ENCODE measurements around the gene ZNF81. TPM values are rescaled to one million over a fixed set of nuclear protein-coding genes. Genes with fewer than 3 reads are reported as not detected.

ZNF81 gene
- total RNA-seq, 1 experiment from 2014 or later: 4.4 TPM

DNA sequence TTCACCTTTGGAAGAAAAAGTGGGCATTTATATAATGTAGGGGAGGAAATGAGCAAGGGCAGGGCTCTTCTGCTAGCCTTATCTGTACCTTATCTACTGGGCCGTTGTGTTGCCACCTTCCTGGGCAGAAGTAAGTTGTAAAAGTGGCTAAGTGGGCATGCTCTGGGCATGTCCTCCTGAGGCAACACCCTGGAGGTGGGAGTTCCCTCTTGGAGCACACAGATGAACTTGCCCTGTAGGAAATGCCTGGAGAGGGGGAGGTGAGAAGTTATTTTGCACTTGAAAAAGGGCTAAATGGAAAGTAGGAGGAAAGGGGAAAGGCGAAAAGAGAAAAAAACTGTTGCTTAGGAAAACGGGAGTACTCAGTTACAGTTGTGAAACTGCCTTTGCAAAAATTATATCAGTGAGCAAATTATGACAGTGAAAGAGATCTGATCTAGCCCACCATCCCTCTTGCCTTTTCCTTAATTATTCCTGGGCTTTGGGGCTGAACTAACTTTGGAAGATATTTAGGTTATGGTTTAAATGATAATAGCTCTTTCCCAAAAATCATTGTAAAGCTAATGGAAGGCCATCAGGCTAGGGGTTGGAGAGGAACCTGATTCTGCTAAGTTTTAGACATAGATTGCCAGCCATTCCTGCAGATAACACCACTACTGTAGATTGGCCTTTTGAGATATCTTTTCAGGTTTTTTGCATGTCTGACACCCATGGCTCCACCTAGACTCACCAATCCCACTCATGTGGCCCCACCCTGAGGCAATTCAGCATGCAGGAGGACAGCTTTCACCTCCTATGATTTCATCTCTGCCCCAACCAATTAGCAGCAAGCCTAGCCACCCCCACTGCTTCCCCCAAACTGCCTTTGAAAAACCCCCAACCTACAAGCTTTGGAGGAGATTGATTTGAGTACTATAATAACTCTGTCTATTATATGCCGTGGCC, 20.5 kb upstream of the ZNF81 start:
- H3K4me1 ChIP-seq (ENCODE audit: insufficient read depth, low read length): no peaks in the 10 kb centered on the region
- no TSS peak for BruUV-seq (replicated peaks)
- no peaks in the 10 kb centered on the region for H3K9me2 ChIP-seq (replicated peaks; ENCODE audit: low read length)
- H3F3A ChIP-seq (ENCODE audit: low read length, unreplicated experiment): no peaks in the 10 kb centered on the region
- no peaks in the 10 kb centered on the region for H3K9me3 ChIP-seq (ENCODE audit: low read length)
- ChIA-PET CTCF (no interaction called here), POLR2A (ENCODE audit: unreplicated experiment) (interaction anchor here (0.6 kb wide), 1 partner anchor 1902 kb away, joined by 6 read pairs; no protein-coding TSS in a partner anchor)
- no peaks in the 10 kb centered on the region for H3K79me2 ChIP-seq (ENCODE audit: low read length)
- TF ChIP-seq, protein P1, sequence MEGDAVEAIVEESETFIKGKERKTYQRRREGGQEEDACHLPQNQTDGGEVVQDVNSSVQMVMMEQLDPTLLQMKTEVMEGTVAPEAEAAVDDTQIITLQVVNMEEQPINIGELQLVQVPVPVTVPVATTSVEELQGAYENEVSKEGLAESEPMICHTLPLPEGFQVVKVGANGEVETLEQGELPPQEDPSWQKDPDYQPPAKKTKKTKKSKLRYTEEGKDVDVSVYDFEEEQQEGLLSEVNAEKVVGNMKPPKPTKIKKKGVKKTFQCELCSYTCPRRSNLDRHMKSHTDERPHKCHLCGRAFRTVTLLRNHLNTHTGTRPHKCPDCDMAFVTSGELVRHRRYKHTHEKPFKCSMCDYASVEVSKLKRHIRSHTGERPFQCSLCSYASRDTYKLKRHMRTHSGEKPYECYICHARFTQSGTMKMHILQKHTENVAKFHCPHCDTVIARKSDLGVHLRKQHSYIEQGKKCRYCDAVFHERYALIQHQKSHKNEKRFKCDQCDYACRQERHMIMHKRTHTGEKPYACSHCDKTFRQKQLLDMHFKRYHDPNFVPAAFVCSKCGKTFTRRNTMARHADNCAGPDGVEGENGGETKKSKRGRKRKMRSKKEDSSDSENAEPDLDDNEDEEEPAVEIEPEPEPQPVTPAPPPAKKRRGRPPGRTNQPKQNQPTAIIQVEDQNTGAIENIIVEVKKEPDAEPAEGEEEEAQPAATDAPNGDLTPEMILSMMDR (conservative IDR thresholded peaks at IDR 0.05; ENCODE audit: low read depth, low read length): no peak
- TF ChIP-seq EZH2phosphoT487 (IDR thresholded peaks at IDR 0.05; ENCODE audit: borderline replicate concordance, low read length): no peak
- TF ChIP-seq EZH2 (IDR thresholded peaks at IDR 0.05; ENCODE audit: low read length, unreplicated experiment): no peak
- H4K20me1 ChIP-seq (ENCODE audit: low read length): no peaks in the 10 kb centered on the region
- no peak overlapping the region for H3K4me3 ChIP-seq (ENCODE audit: low read length)
- H3K27ac ChIP-seq (ENCODE audit: low read length): no peak overlapping the region
- H3K9ac ChIP-seq (ENCODE audit: low read length): no peak overlapping the region
- no peak overlapping the region for H3K4me2 ChIP-seq (ENCODE audit: low read length)
- intact Hi-C loops (cut with micrococcal nuclease): no loop called here
- no peak overlapping the region for H2AFZ ChIP-seq (ENCODE audit: low read length)
- H3K36me3 ChIP-seq (ENCODE audit: low read depth, low read length): no peaks in the 10 kb centered on the region
- H3K27me3 ChIP-seq (ENCODE audit: low read length): no peaks in the 10 kb centered on the region
- DNase-seq (no peak), ATAC-seq (no peak)

DNA sequence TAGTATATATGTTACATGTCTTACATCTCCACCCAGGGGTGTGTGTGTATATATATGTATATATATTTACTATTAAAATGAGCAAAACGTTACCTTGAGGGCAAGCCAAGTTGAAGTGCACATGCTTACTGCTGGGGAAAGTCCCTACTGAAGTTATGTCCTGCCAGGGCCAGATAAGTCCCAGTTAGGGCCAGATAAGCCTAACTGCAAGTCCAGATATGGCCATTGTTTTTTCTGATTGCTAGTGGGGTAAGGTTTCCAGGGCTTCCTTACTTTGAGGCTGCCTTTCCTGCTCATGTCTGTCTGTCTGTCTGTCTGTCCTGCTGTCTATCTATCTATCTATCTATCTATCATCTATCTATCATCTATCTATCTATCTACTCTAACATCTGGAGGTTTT, 19.3 kb upstream of the ZNF81 start:
- CTCF ChIA-PET: no interaction called here
- H3K36me3 ChIP-seq (ENCODE audit: low read depth, low read length): no peaks in the 10 kb centered on the region
- H3K9me2 ChIP-seq (replicated peaks; ENCODE audit: low read length): no peaks in the 10 kb centered on the region
- H4K20me1 ChIP-seq (ENCODE audit: low read length): no peaks in the 10 kb centered on the region
- no peak overlapping the region for H3K27ac ChIP-seq (ENCODE audit: low read length)
- no peak overlapping the region for H2AFZ ChIP-seq (ENCODE audit: low read length)
- ATAC-seq (no peak), DNase-seq (no peak)
- H3K9me3 ChIP-seq (ENCODE audit: low read length): no peaks in the 10 kb centered on the region
- H3K4me3 ChIP-seq (ENCODE audit: low read length): no peak overlapping the region
- H3K9ac ChIP-seq (ENCODE audit: low read length): no peak overlapping the region
- POLR2A ChIA-PET (ENCODE audit: unreplicated experiment): no interaction called here
- BruUV-seq (replicated peaks): no TSS peak
- H3K4me2 ChIP-seq (ENCODE audit: low read length): no peak overlapping the region
- H3K79me2 ChIP-seq (ENCODE audit: low read length): no peaks in the 10 kb centered on the region
- H3K27me3 ChIP-seq (ENCODE audit: low read length): no peaks in the 10 kb centered on the region
- no peaks in the 10 kb centered on the region for H3K4me1 ChIP-seq (ENCODE audit: insufficient read depth, low read length)
- TF ChIP-seq EZH2 (IDR thresholded peaks at IDR 0.05; ENCODE audit: low read length, unreplicated experiment): no peak
- TF ChIP-seq EZH2phosphoT487 (IDR thresholded peaks at IDR 0.05; ENCODE audit: borderline replicate concordance, low read length): no peak
- TF ChIP-seq, protein P1 (conservative IDR thresholded peaks at IDR 0.05; ENCODE audit: low read depth, low read length): no peak
- intact Hi-C loops (cut with micrococcal nuclease): no loop called here
- H3F3A ChIP-seq (ENCODE audit: low read length, unreplicated experiment): no peaks in the 10 kb centered on the region

GRCh38 chrX:47817897-47818296, 18.8 kb upstream of the ZNF81 start:
- ATAC-seq (no peak), DNase-seq (no peak)
- ChIA-PET POLR2A (ENCODE audit: unreplicated experiment) (no interaction called here), CTCF (no interaction called here)
- Histone ChIP-seq H3K9me2 (replicated peaks; ENCODE audit: low read length) (no peaks in the 10 kb centered on the region), H3K27ac (ENCODE audit: low read length) (no peak overlapping the region), H3K4me1 (ENCODE audit: insufficient read depth, low read length) (no peaks in the 10 kb centered on the region), H3K27me3 (ENCODE audit: low read length) (no peaks in the 10 kb centered on the region), H3K36me3 (ENCODE audit: low read depth, low read length) (no peaks in the 10 kb centered on the region), H4K20me1 (ENCODE audit: low read length) (no peaks in the 10 kb centered on the region), H2AFZ (ENCODE audit: low read length) (no peak overlapping the region), H3K79me2 (ENCODE audit: low read length) (no peaks in the 10 kb centered on the region), H3F3A (ENCODE audit: low read length, unreplicated experiment) (no peaks in the 10 kb centered on the region), H3K4me2 (ENCODE audit: low read length) (no peak overlapping the region), H3K4me3 (ENCODE audit: low read length) (no peak overlapping the region), H3K9ac (ENCODE audit: low read length) (no peak overlapping the region), H3K9me3 (ENCODE audit: low read length) (no peaks in the 10 kb centered on the region)
- intact Hi-C loops (cut with micrococcal nuclease): no loop called here
- BruUV-seq (replicated peaks): no TSS peak
- TF ChIP-seq, protein P1 (conservative IDR thresholded peaks at IDR 0.05; ENCODE audit: low read depth, low read length): no peak
- TF ChIP-seq EZH2 (IDR thresholded peaks at IDR 0.05; ENCODE audit: low read length, unreplicated experiment): no peak
- TF ChIP-seq EZH2phosphoT487 (IDR thresholded peaks at IDR 0.05; ENCODE audit: borderline replicate concordance, low read length): no peak

Measured in PC-3 (cell line).